ENCODE results near the gene CDK1. TPM values are rescaled to one million over a fixed set of nuclear protein-coding genes. Genes with fewer than 3 reads are reported as not detected.

CDK1 gene
- total RNA-seq, 1 donor from 2014 or later, result 6.6 TPM

DNA sequence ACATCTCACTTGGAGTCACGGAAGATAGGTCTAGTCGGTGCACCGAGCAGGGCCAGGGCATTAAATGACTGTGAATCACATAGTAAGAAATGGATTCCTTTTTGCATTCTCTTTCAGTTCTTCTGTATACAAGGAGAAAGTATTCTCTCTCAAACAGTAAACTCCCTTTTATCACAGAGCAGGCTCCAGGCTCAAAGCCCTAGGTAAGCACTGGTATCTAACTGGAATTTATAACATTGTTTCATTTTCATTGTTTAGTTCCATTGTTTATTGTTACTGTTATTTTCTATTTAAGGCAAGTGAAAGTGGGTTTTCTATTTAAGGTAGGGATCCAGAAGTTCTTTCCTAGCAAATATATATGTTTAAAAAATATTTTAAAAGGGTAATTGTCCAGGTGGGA lies 44.1 kb upstream of the CDK1 start:
- H3K27ac Mint-ChIP-seq (ENCODE audit: unreplicated experiment), result no peak overlapping the region

DNA sequence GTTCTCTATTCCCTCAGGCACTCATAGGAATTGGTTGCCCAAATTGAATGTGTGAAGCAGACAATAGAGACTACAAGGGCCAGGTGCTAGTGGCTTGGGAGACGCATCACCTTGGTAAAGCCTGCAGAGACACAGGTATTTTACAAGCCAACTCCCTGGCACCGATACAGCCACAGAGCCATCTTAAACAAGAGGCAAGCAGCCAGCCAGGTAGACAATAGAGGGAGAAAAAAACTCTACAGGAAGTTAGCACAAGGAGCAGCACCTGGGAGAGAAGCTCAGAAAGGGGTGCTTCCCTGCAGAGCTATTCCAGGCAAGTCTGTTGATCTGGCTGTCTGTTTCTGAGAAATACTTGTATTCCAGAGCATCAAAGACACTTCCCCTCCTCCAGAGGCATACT lies 43.0 kb upstream of the CDK1 start:
- Histone ChIP-seq H3K4me2 (ENCODE audit: low read length) (no peak overlapping the region), H3K9ac (ENCODE audit: low read length) (no peak overlapping the region), H3K4me1 (ENCODE audit: insufficient read depth, low read length) (peaks cover 8% of the 10 kb centered on the region), H3K36me3 (ENCODE audit: insufficient read depth, low read length) (no peaks in the 10 kb centered on the region), H4K20me1 (ENCODE audit: insufficient read depth, low read length) (no peaks in the 10 kb centered on the region), H3K79me2 (ENCODE audit: insufficient read depth, low read length) (no peaks in the 10 kb centered on the region), H3K27me3 (ENCODE audit: insufficient read depth, low read length) (peaks cover 41% of the 10 kb centered on the region), H2AFZ (ENCODE audit: low read depth, low read length) (no peak overlapping the region), H3K9me3 (ENCODE audit: insufficient read depth, low read depth, low read length) (no peaks in the 10 kb centered on the region), H3K27ac (ENCODE audit: low read depth, low read length) (no peak overlapping the region), H3K4me3 (ENCODE audit: insufficient read depth, low read depth, low read length) (no peak overlapping the region)
- DNase-seq (ENCODE audit: low read depth), result no peak
- no peak overlapping the region for H3K27ac Mint-ChIP-seq (ENCODE audit: unreplicated experiment)
- no peak overlapping the region for H3K4me3 Mint-ChIP-seq (ENCODE audit: unreplicated experiment)
- no peak for TF ChIP-seq EZH2 (IDR thresholded peaks at IDR 0.05; ENCODE audit: insufficient read depth, low read length)
- TF ChIP-seq, protein P1, sequence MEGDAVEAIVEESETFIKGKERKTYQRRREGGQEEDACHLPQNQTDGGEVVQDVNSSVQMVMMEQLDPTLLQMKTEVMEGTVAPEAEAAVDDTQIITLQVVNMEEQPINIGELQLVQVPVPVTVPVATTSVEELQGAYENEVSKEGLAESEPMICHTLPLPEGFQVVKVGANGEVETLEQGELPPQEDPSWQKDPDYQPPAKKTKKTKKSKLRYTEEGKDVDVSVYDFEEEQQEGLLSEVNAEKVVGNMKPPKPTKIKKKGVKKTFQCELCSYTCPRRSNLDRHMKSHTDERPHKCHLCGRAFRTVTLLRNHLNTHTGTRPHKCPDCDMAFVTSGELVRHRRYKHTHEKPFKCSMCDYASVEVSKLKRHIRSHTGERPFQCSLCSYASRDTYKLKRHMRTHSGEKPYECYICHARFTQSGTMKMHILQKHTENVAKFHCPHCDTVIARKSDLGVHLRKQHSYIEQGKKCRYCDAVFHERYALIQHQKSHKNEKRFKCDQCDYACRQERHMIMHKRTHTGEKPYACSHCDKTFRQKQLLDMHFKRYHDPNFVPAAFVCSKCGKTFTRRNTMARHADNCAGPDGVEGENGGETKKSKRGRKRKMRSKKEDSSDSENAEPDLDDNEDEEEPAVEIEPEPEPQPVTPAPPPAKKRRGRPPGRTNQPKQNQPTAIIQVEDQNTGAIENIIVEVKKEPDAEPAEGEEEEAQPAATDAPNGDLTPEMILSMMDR (IDR thresholded peaks at IDR 0.05; ENCODE audit: insufficient read depth, low read depth, low read length), result no peak
- no peaks in the 10 kb centered on the region for H3K36me3 Mint-ChIP-seq (ENCODE audit: low read depth, unreplicated experiment)
- H3K4me1 Mint-ChIP-seq (ENCODE audit: low read depth, unreplicated experiment), result peaks cover 11% of the 10 kb centered on the region
- no peak for FAIRE-seq
- peaks cover 18% of the 10 kb centered on the region for H3K27me3 Mint-ChIP-seq (ENCODE audit: low read depth, unreplicated experiment)
- no peaks in the 10 kb centered on the region for H3K9me3 Mint-ChIP-seq (ENCODE audit: unreplicated experiment)

More for the DNA sequence above, 44.1 kb upstream of the CDK1 start:
- Histone ChIP-seq H3K79me2 (ENCODE audit: insufficient read depth, low read length) (no peaks in the 10 kb centered on the region), H4K20me1 (ENCODE audit: insufficient read depth, low read length) (no peaks in the 10 kb centered on the region), H3K4me1 (ENCODE audit: insufficient read depth, low read length) (peaks cover 4% of the 10 kb centered on the region), H3K4me3 (ENCODE audit: insufficient read depth, low read depth, low read length) (no peak overlapping the region), H2AFZ (ENCODE audit: low read depth, low read length) (no peak overlapping the region), H3K9ac (ENCODE audit: low read length) (no peak overlapping the region), H3K4me2 (ENCODE audit: low read length) (no peak overlapping the region), H3K27ac (ENCODE audit: low read depth, low read length) (no peak overlapping the region), H3K9me3 (ENCODE audit: insufficient read depth, low read depth, low read length) (no peaks in the 10 kb centered on the region), H3K27me3 (ENCODE audit: insufficient read depth, low read length) (peaks cover 41% of the 10 kb centered on the region), H3K36me3 (ENCODE audit: insufficient read depth, low read length) (no peaks in the 10 kb centered on the region)
- no peaks in the 10 kb centered on the region for H3K36me3 Mint-ChIP-seq (ENCODE audit: low read depth, unreplicated experiment)
- peaks cover 18% of the 10 kb centered on the region for H3K27me3 Mint-ChIP-seq (ENCODE audit: low read depth, unreplicated experiment)
- no peak overlapping the region for H3K4me3 Mint-ChIP-seq (ENCODE audit: unreplicated experiment)
- no peaks in the 10 kb centered on the region for H3K9me3 Mint-ChIP-seq (ENCODE audit: unreplicated experiment)
- TF ChIP-seq, protein P1 (IDR thresholded peaks at IDR 0.05; ENCODE audit: insufficient read depth, low read depth, low read length), result no peak
- no peak for TF ChIP-seq EZH2 (IDR thresholded peaks at IDR 0.05; ENCODE audit: insufficient read depth, low read length)
- FAIRE-seq (no peak), DNase-seq (ENCODE audit: low read depth) (no peak)
- H3K4me1 Mint-ChIP-seq (ENCODE audit: low read depth, unreplicated experiment), result peaks cover 11% of the 10 kb centered on the region

DNA sequence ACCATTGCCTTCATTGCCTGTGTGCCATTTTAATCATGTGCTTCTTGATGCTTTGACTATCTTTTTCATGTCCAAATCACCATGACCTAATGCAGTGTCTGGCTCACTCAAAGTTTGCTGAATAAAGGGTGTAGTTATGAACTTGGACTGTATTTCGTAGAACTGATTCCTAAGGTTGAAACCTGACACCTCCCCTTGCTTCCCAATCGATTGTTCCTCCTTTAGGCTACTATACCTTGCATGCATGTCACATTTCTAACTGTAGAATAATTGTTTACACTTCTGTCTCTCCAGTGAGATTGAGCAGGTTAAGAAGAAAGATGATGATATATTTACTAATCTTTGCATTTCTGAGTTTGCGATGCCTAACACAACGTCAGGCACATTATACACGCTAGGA lies 41.0 kb upstream of the CDK1 start:
- H3K9ac ChIP-seq (ENCODE audit: low read length), result no peak overlapping the region
- no peak overlapping the region for H3K4me2 ChIP-seq (ENCODE audit: low read length)
- no peaks in the 10 kb centered on the region for H3K9me3 Mint-ChIP-seq (ENCODE audit: unreplicated experiment)
- no peaks in the 10 kb centered on the region for H3K36me3 ChIP-seq (ENCODE audit: insufficient read depth, low read length)
- no peak for FAIRE-seq
- peaks cover 8% of the 10 kb centered on the region for H3K4me1 ChIP-seq (ENCODE audit: insufficient read depth, low read length)
- no peaks in the 10 kb centered on the region for H3K79me2 ChIP-seq (ENCODE audit: insufficient read depth, low read length)
- H4K20me1 ChIP-seq (ENCODE audit: insufficient read depth, low read length), result no peaks in the 10 kb centered on the region
- peaks cover 30% of the 10 kb centered on the region for H3K27me3 ChIP-seq (ENCODE audit: insufficient read depth, low read length)
- peaks cover 11% of the 10 kb centered on the region for H3K27me3 Mint-ChIP-seq (ENCODE audit: low read depth, unreplicated experiment)
- peaks cover 5% of the 10 kb centered on the region for H3K4me1 Mint-ChIP-seq (ENCODE audit: low read depth, unreplicated experiment)
- H2AFZ ChIP-seq (ENCODE audit: low read depth, low read length), result no peak overlapping the region
- TF ChIP-seq, protein P1 (IDR thresholded peaks at IDR 0.05; ENCODE audit: insufficient read depth, low read depth, low read length), result no peak
- H3K27ac ChIP-seq (ENCODE audit: low read depth, low read length), result no peak overlapping the region
- H3K27ac Mint-ChIP-seq (ENCODE audit: unreplicated experiment), result no peak overlapping the region
- no peaks in the 10 kb centered on the region for H3K36me3 Mint-ChIP-seq (ENCODE audit: low read depth, unreplicated experiment)
- DNase-seq (ENCODE audit: low read depth), result no peak
- no peak overlapping the region for H3K4me3 Mint-ChIP-seq (ENCODE audit: unreplicated experiment)
- no peak overlapping the region for H3K4me3 ChIP-seq (ENCODE audit: insufficient read depth, low read depth, low read length)
- H3K9me3 ChIP-seq (ENCODE audit: insufficient read depth, low read depth, low read length), result no peaks in the 10 kb centered on the region

All from astrocyte (in vitro differentiated cells and primary cell).